Thyroid gland (tissue), 4 donors: ENCODE data around the gene GRM4. TPM values are rescaled to one million over a fixed set of nuclear protein-coding genes. Genes with fewer than 3 reads are reported as not detected.
A peak's percentile ranks its signal among the peaks of the same experiment; 100 is the strongest.

Experiments
- DNase-seq, 2 donors: peaks; one replicate each; pipeline ENCODE4 v3.0.0-alpha.2; 2019
- H3K27ac ChIP-seq, 3 donors: fragments of 200-600 bp; sonication (generic); 1 replicate in 2 of 3; 2 replicates in 1 of 3; pipeline ENCODE4 v1.5.1; 2016 to 2019; ENCODE audit warnings: mild to moderate bottlenecking in 1 of 3, moderate library complexity in 1 of 3
- H3K27me3 ChIP-seq: fragments of 200-600 bp; sonication (generic); one replicate; pipeline ENCODE4 v1.5.1; 2019
- H3K36me3 ChIP-seq, 2 donors: fragments of 200-600 bp; sonication (generic); one replicate each; pipeline ENCODE4 v1.5.1; 2016 to 2019
- H3K4me1 ChIP-seq, 2 donors: fragments of 200-600 bp; sonication (generic); one replicate each; pipeline ENCODE4 v1.5.1; 2017 to 2019
- H3K4me3 ChIP-seq, 3 donors: fragments of 200-600 bp; sonication (generic); replicated peaks in 1 of 3; 1 replicate in 2 of 3; 2 replicates in 1 of 3; pipeline ENCODE4 v1.5.1; 2016; ENCODE audit warnings: mild to moderate bottlenecking in 1 of 3
- H3K9me3 ChIP-seq: fragments of 200-600 bp; sonication (generic); one replicate; pipeline ENCODE4 v1.5.1; 2017
- CTCF ChIP-seq, 6 experiments: fragments of 200-600 bp in 3 of 6; fragments of 450-650 bp in 3 of 6; sonication (generic) in 3 of 6; IDR thresholded peaks; one replicate each; pipeline ENCODE4 v1.5.1; 2016 to 2019; ENCODE audit warnings: antibody characterized with exemption in 6 of 6, mild to moderate bottlenecking in 2 of 6, inconsistent platforms in 1 of 6, moderate library complexity in 1 of 6
- POLR2A ChIP-seq, 2 donors: fragments of 450-650 bp; IDR thresholded peaks; one replicate each; pipeline ENCODE4 v1.6.1; 2017; ENCODE audit warnings: antibody characterized with exemption in 2 of 2, mild to moderate bottlenecking in 2 of 2, moderate library complexity in 1 of 2
- WGBS, 2 donors: methylation state at CpG; one replicate each; pipeline ENCODE4 v1.1.5; 2017; 5-methylcytosine and 5-hydroxymethylcytosine counted together
- intact Hi-C: fragments of 100-400 bp; cut with DNase I; formaldehyde crosslinking; loops from one replicate; pipeline ENCODE4 v1.15.1; 2023
- microRNA counts, 2 donors: library from miRNA; unstranded; fragments of <30 nt; microRNA quantifications; one replicate each; lab custom pipeline; 2016 to 2017
- microRNA-seq: library from miRNA; unstranded; fragments of <30 nt; microRNA quantifications from one replicate; pipeline ENCODE4, GENCODE V29; 2016
- small RNA-seq: library from RNA; depleted of rRNA; stranded (forward); fragments of <200 nt; gene quantifications from one replicate; pipeline ENCODE3, GENCODE V24; 2016
- total RNA-seq, 4 donors: library from RNA; depleted of rRNA; stranded (reverse); fragments of >200 nt; gene quantifications; one replicate each; pipeline ENCODE4 v1.2.3, GENCODE V29; 2016

The GRM4 gene
- total RNA-seq, 4 donors from 2014 or later: under 0.01 TPM; not detected in 3

GRCh38 chr6:33974030-33974429 lies 171.9 kb downstream of the GRM4 start:
- TF ChIP-seq CTCF (IDR thresholded peaks at IDR 0.05) (no peak), POLR2A (IDR thresholded peaks at IDR 0.05) (no peak)
- no peaks in the 10 kb centered on the region for H3K27me3 ChIP-seq
- H3K9me3 ChIP-seq: no peaks in the 10 kb centered on the region
- DNase-seq: no peak
- intact Hi-C loops: no loop called here
- H3K36me3 ChIP-seq: no peaks in the 10 kb centered on the region
- H3K27ac ChIP-seq: no peak overlapping the region
- WGBS, 2 donors: 68 to 77% methylated on average over 4 of the region's 4 CpGs
- no peak overlapping the region for H3K4me3 ChIP-seq
- no peaks in the 10 kb centered on the region for H3K4me1 ChIP-seq

GRCh38 chr6:33971580-33971979 lies 174.3 kb downstream of the GRM4 start:
- no peaks in the 10 kb centered on the region for H3K9me3 ChIP-seq
- H3K27me3 ChIP-seq: no peaks in the 10 kb centered on the region
- intact Hi-C loops: no loop called here
- WGBS, 2 donors: 78 to 80% methylated on average over 4 of the region's 4 CpGs
- TF ChIP-seq CTCF (IDR thresholded peaks at IDR 0.05) (no peak), POLR2A (IDR thresholded peaks at IDR 0.05) (no peak)
- no peaks in the 10 kb centered on the region for H3K4me1 ChIP-seq
- DNase-seq: no peak
- H3K27ac ChIP-seq: no peak overlapping the region
- no peaks in the 10 kb centered on the region for H3K36me3 ChIP-seq
- H3K4me3 ChIP-seq: no peak overlapping the region

MicroRNA genes within 50 kb of the gene (microRNA counts, 767-probe panel; counts per million panel counts)
- 0 counts per million in 2 donors for microRNA hsa-miR-1275 (lab: Ali Mortazavi, UCI)

Small RNA genes within 50 kb of the gene (microRNA-seq; reads per million reads assigned to microRNA genes)
- gene MIR1275: 5.5 reads per million, percentile 13 among the genes with 10 or more reads in this experiment

Small RNA genes within 50 kb of the gene (small RNA-seq; reads per million reads assigned to genes)
- not detected for gene MIR1275

Other genes with a start within 250 kb of the GRM4 start
- 10 to 100 TPM; 33.3 to 48.5 (median 41.9) TPM for gene HMGA1, start 90.8 kb upstream of the GRM4 start, total RNA-seq
- gene SMIM29, start 102.9 kb upstream of the GRM4 start, total RNA-seq: 10 to 100 TPM; 23.4 to 46.2 (median 31.1) TPM
- gene NUDT3, start 246.6 kb upstream of the GRM4 start, total RNA-seq: 10 to 100 TPM; 68.1 to 98.9 (median 75.5) TPM